HL-60 (cell line): ENCODE data around the gene TRIM29.

Experiments used
- CTCF ChIP-seq: IDR thresholded peaks from one replicate; pipeline ENCODE4 v1.5.1; 2011; ENCODE audit warnings: low read length, control low read depth, inconsistent platforms; ENCODE audit not compliant: insufficient read depth
- GABPA ChIP-seq: IDR thresholded peaks from 2 replicates; pipeline ENCODE4 v1.6.1; 2012; ENCODE audit warnings: low read depth

- TF ChIP-seq CTCF (no peak), GABPA (no peak)
Observed at GRCh38 chr11:120139316-120140069, 1.6 kb upstream of the TRIM29 start.
